ENCODE data around the gene TMPRSS3. TPM values are rescaled to one million over a fixed set of nuclear protein-coding genes. Genes with fewer than 3 reads are reported as not detected.

Gene TMPRSS3
- total RNA-seq, 1 donor from 2014 or later = not detected

DNA sequence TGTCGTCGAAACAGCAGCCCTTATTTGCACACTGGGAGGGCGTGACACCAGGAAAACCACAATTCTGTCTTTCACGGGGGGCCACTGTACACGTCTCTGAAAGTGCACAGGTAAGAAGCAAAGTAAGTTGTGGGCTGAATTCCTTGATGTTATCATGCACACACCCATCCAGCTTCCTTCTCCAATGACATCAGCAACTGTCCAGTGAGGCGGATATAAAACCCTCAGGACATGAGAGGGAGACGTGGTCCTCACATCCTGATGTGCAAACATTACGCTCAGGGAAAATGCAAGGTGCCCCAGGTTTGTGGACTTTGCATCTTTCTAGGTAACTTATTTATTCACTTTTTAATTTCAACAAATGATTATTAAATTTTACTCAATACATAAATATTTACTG lies 32.5 kb downstream of the TMPRSS3 start:
- TF ChIP-seq, protein P1, sequence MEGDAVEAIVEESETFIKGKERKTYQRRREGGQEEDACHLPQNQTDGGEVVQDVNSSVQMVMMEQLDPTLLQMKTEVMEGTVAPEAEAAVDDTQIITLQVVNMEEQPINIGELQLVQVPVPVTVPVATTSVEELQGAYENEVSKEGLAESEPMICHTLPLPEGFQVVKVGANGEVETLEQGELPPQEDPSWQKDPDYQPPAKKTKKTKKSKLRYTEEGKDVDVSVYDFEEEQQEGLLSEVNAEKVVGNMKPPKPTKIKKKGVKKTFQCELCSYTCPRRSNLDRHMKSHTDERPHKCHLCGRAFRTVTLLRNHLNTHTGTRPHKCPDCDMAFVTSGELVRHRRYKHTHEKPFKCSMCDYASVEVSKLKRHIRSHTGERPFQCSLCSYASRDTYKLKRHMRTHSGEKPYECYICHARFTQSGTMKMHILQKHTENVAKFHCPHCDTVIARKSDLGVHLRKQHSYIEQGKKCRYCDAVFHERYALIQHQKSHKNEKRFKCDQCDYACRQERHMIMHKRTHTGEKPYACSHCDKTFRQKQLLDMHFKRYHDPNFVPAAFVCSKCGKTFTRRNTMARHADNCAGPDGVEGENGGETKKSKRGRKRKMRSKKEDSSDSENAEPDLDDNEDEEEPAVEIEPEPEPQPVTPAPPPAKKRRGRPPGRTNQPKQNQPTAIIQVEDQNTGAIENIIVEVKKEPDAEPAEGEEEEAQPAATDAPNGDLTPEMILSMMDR (IDR thresholded peaks at IDR 0.05; ENCODE audit: unreplicated experiment) = no peak
- Mint-ChIP-seq H3K27me3 (ENCODE audit: low read depth) (peaks cover 12% of the 10 kb centered on the region), H3K9me3 (no peaks in the 10 kb centered on the region), H3K4me1 (peaks cover 8% of the 10 kb centered on the region), H3K4me3 (no peak overlapping the region), H3K27ac (no peak overlapping the region), H3K36me3 (no peaks in the 10 kb centered on the region)
- no peak for DNase-seq (ENCODE audit: low spot score in 2 of 2, unreplicated experiment in 2 of 2)

DNA sequence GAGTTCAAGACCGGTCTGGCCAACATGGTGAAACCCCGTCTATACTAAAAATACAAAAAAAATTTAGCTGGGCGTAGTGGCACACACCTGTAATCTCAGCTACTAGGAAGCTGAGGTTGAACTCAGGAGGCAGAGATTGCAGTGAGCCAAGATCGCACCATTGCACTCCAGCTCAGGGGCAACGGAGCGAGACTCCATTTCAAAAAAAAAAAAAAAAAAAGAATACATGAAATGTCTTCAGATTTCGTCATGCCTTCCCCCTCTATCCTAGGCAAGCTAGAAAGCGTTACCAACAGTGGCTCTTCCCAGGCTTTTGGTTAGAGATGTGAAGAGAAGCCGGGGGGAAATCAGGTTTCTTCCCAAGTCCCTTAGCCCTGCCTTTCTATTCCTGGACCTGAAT lies 33.2 kb downstream of the TMPRSS3 start:
- TF ChIP-seq, protein P1 (IDR thresholded peaks at IDR 0.05; ENCODE audit: unreplicated experiment) = no peak
- H3K4me1 Mint-ChIP-seq = peaks cover 5% of the 10 kb centered on the region
- no peaks in the 10 kb centered on the region for H3K9me3 Mint-ChIP-seq
- peaks cover 12% of the 10 kb centered on the region for H3K27me3 Mint-ChIP-seq (ENCODE audit: low read depth)
- no peak overlapping the region for H3K4me3 Mint-ChIP-seq
- H3K27ac Mint-ChIP-seq = no peak overlapping the region
- no peaks in the 10 kb centered on the region for H3K36me3 Mint-ChIP-seq
- no peak for DNase-seq (ENCODE audit: low spot score in 2 of 2, unreplicated experiment in 2 of 2)

DNA sequence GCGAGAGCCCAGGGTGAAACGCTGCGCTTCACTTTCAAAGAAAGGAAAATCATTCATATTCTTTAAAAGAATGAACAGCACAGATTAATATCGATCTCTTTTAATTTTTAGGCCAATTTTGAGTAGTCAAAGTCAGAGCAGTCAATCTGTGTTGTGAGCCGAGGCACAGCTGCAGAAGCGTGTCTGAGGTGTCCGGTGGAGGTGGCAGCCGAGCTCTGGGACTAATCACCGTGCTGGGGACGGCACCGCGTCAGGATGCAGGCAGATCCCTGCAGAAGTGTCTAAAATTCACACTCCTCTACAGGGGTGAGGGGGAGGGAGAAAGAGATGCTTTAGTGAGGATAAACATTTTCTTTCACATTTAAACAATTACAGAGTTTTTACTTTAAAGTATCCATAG lies 33.7 kb downstream of the TMPRSS3 start:
- peaks cover 12% of the 10 kb centered on the region for H3K27me3 Mint-ChIP-seq (ENCODE audit: low read depth)
- no peaks in the 10 kb centered on the region for H3K36me3 Mint-ChIP-seq
- TF ChIP-seq, protein P1 (IDR thresholded peaks at IDR 0.05; ENCODE audit: unreplicated experiment) = no peak
- DNase-seq (ENCODE audit: low spot score in 2 of 2, unreplicated experiment in 2 of 2) = no peak
- H3K4me3 Mint-ChIP-seq = no peak overlapping the region
- H3K4me1 Mint-ChIP-seq = peaks cover 3% of the 10 kb centered on the region
- H3K27ac Mint-ChIP-seq = no peak overlapping the region
- peaks cover 4% of the 10 kb centered on the region for H3K9me3 Mint-ChIP-seq

DNA sequence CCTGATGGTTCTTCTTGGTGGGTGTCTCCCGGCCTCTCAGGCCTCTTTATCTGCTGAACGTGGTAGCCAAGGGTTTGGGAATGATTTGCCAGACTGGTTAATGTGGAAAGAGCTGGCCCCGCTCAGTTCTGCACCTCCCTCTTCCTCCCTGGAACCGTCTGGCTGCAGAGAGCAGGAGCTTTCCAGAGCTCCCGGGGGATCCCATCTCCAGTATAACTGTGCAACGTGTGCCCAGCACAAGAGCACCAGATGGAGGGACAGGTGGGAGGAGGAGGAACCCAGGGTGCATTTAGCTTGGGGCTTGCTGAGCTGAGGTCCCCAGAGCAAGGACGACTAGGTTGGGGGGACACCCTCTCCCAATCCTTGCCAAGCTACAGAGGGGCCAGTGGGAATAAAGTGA lies 34.6 kb downstream of the TMPRSS3 start:
- Mint-ChIP-seq H3K27ac (no peak overlapping the region), H3K36me3 (no peaks in the 10 kb centered on the region)

DNA sequence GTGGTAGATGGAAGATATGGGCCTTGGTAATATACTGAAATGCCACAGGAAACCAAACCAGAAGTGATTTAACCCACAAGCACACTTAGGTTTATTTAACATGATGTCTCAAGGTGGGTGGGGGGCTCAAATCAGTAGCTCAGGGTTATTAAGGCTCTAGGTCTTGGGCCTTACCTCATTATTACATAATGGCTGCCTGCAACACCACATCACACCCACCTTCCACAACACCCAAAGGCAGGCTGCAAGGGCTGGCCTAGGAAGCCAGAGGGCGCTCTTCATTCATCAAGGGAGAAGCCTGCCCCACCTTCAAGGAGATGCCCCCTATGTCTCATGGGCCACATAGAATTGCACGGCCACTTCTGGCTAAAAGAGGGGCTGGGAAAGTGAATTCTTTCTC lies 35.5 kb downstream of the TMPRSS3 start:
- Mint-ChIP-seq H3K27ac (no peak overlapping the region), H3K27me3 (ENCODE audit: low read depth) (peaks cover 15% of the 10 kb centered on the region), H3K9me3 (peaks cover 19% of the 10 kb centered on the region), H3K4me1 (no peaks in the 10 kb centered on the region), H3K4me3 (no peak overlapping the region), H3K36me3 (no peaks in the 10 kb centered on the region)
- TF ChIP-seq, protein P1 (IDR thresholded peaks at IDR 0.05; ENCODE audit: unreplicated experiment) = no peak
- DNase-seq (ENCODE audit: low spot score in 2 of 2, unreplicated experiment in 2 of 2) = no peak

More for the DNA sequence above, 34.6 kb downstream of the TMPRSS3 start:
- TF ChIP-seq, protein P1 (IDR thresholded peaks at IDR 0.05; ENCODE audit: unreplicated experiment) = no peak
- H3K27me3 Mint-ChIP-seq (ENCODE audit: low read depth) = peaks cover 12% of the 10 kb centered on the region
- H3K4me3 Mint-ChIP-seq = no peak overlapping the region
- peaks cover 11% of the 10 kb centered on the region for H3K9me3 Mint-ChIP-seq
- no peaks in the 10 kb centered on the region for H3K4me1 Mint-ChIP-seq
- DNase-seq (ENCODE audit: low spot score in 2 of 2, unreplicated experiment in 2 of 2) = no peak

DNA sequence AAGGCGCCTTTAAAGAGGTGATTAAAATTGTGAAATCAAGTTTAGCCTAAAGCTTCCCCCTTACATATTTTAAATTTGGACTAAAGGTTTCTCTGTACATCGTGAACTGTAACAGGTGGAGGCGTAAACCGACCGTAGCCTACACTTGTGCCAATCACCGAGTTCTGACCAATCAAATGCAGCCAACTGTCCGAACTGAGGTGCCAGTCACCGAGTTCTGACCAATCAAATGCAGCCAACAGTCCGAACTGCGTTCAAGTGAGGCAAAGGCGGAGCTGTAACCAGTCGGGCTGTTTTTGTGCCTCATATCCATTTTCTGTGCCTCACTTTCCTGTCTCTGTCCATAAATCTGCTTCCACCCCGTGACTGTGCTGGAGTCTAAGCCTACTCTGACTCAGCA lies 36.9 kb downstream of the TMPRSS3 start:
- H3K27me3 Mint-ChIP-seq (ENCODE audit: low read depth) = peaks cover 12% of the 10 kb centered on the region
- H3K9me3 Mint-ChIP-seq = peaks cover 28% of the 10 kb centered on the region
- no peak overlapping the region for H3K4me3 Mint-ChIP-seq
- DNase-seq (ENCODE audit: low spot score in 2 of 2, unreplicated experiment in 2 of 2) = no peak
- H3K27ac Mint-ChIP-seq = no peak overlapping the region
- H3K36me3 Mint-ChIP-seq = no peaks in the 10 kb centered on the region
- TF ChIP-seq, protein P1 (IDR thresholded peaks at IDR 0.05; ENCODE audit: unreplicated experiment) = no peak
- no peaks in the 10 kb centered on the region for H3K4me1 Mint-ChIP-seq
